ENCODE data around the gene KCNQ4.
A peak's percentile ranks its signal among the peaks of the same experiment; 100 is the strongest.

The KCNQ4 gene

GRCh38 chr1:40755067-40755466 is 28.5 kb upstream of the KCNQ4 start:
- DNase-seq = no peak

DNA sequence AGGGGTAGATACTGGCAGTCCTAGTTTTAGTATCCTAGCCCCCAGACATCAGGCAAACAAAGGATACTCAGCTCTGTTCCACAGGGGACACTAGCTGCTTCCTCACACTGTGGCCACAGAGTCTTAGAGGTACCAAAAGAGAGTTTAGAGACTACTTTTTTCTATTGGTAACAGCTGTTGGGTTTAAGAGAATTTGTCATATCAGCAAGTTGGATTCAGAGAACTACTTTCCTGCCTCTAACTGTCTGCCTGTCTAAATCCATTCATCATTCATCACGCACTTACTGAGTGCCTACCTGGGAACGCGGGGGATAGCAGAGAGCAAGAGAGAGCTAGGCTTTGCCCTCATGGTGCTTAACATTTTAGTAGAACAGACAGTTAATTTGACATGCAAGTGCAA is 27.1 kb upstream of the KCNQ4 start:
- no peak for DNase-seq

DNA sequence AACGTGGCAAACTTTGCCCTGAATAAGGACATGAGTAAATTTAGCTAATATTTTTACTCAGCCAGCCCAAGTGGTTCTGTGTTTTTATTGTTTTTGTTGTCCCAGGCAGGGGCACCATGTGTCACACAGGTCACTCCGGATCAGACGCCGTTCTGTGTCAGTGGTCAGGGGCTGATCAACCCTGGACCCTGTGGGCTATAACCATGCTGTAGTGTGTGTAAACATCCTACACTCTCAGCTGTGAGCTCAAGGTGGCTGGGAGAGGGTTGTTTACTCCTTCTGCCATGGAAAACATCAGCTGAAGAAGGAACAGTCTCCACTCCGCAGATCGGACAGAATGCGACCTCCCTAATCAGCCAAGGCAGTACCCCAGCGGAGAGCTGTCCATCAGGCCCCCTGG is 26.5 kb upstream of the KCNQ4 start:
- no peak for DNase-seq

DNA sequence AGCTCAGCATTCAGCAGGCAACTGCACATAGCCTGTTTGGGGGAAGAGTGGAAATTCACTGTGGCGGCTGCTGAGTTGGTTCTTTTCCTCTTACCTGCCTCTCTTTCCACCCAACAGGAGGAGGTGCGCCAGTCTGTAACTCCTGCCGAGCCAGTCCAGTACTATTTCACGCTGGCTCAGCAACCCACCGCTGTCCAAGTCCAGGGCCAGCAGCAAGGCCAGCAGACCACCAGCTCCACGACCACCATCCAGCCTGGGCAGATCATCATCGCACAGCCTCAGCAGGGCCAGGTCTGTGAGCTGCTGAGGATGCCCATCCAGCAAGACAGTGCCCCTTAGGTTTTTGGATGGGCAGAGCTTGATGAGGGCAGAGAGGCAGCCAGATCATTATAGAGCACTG is 25.6 kb upstream of the KCNQ4 start:
- DNase-seq = no peak

- no peak for DNase-seq
Measured at GRCh38 chr1:40758578-40759343, 24.8 kb upstream of the KCNQ4 start.

DNA sequence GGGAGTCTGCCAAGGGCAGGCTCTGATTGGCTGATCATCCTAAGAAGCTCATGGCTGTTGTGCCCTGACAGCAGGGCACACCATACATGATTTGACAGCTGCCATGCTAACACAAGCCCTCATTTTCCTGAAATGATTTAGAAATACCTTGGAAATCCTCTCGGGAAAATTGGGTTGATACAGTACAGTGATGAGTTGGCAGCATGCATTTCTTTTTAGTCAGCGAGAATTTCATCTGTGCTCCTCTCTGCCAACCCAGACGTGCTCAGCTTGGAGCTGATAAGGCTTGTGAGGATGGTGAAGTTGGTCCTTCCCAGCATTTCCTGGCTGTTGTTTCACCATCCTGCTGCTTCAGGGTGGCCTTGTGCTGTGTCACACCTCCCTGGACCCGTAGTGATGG is 22.6 kb upstream of the KCNQ4 start:
- no peak for DNase-seq

DNA sequence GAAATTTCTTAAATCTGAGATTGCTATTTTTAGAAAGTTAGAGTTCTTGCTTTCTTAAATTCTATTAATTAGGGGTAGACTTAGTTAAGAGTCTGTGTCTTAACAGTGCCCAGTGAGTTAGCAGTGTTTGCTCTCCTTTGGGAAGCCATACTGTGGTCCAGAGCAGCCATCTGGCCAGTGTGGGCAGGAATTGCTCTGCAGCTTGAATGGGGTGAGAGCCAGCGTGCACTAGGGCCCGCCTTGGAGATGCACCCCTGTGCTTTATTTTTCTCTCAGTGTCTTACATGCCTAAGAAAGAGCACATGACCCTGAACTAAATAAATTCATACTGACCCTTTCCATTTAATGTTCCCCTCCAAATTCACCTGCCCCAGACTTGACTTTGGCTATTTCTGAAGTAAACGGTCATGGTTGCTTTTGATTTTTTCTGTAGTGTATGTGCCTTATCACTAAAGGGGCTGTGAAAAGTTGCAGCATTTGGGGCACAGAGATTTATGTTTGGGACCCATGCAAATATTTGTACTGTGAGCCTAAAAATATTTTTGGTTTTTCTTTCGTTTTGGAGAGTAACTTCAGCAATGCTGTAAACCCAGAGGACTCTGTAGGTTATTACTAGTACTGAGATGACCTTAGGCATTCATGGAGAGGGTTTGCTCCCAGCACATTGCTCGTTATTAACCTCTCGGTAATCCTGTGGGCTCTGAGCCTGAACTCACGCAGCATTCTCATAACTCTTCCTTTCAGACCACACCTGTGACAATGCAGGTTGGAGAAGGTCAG is 21.3 kb upstream of the KCNQ4 start:
- no peak for DNase-seq

GRCh38 chr1:40763742-40764532 is 19.6 kb upstream of the KCNQ4 start:
- no peak for DNase-seq

DNA sequence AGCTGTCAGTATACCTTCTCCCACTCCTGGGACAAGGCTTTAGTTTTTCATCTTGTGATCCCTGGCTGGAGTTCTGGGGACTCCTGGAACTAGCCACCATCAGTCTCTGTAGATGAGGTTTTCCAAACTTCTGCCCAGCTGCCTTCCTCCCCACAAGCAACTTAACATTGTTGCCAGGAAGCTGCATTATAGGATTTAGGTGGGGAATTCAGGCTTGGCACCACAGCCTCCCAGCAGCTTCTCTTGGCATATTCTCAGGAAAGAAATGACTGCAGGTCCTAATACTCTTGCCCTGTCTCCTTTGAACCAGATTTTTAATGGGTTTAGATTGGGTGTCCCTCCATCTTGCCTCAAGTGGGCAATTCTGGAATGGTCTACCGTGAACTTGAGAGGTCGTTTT is 18.6 kb upstream of the KCNQ4 start:
- no peak for DNase-seq

GRCh38 chr1:40766017-40766416 is 17.6 kb upstream of the KCNQ4 start:
- no peak for DNase-seq

- no peak for DNase-seq
Measured at GRCh38 chr1:40766560-40766959, 17.0 kb upstream of the KCNQ4 start.

- DNase-seq = no peak
Measured at GRCh38 chr1:40768146-40768990, 15.2 kb upstream of the KCNQ4 start.

DNA sequence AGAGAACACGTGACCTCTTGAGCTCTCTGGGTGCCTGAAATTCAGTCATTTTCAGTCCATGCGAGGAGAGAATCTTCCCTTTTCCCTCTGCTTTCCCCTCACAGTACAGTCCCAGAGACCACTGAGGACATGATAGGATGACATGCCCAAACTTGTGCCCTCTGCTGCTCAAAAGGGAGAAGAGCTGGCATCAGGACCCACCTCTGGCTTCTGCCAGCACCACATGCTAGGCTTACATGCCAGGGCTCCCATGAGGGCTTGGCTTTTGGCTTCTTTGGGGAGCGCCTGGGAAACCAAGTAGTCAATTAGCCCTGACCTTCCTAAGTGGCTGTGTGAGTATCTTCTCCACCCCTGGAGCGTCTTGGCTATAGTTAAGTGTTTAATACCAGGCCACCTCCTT is 13.8 kb upstream of the KCNQ4 start:
- DNase-seq = no peak

DNA sequence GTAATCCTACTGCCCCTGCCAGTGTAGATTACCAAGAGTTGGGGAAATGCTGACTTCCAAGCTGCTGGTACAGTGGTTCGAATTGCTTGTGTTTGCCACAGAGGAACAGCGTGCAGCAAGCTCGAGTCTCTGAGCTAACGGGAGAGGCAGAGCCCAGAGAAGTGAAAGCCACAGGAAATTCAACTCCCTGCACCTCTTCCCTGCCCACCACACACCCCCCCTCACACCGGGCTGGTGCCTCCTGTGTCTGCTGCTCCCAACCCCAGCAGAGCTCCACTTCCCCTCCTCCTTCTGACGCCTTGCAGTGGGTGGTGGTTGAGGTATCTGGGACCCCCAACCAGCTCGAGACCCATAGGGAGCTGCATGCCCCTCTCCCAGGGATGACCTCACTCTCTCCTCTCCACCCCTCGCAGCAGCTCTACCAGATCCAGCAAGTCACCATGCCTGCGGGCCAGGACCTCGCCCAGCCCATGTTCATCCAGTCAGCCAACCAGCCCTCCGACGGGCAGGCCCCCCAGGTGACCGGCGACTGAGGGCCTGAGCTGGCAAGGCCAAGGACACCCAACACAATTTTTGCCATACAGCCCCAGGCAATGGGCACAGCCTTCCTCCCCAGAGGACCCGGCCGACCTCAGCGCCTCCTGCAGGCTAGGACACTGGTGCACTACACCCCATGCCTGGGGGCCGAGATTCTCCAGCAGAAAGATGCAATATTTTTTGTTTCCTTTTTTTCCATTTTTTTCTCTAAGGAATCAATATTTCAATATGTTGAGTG is 13.1 kb upstream of the KCNQ4 start:
- no peak for DNase-seq

DNA sequence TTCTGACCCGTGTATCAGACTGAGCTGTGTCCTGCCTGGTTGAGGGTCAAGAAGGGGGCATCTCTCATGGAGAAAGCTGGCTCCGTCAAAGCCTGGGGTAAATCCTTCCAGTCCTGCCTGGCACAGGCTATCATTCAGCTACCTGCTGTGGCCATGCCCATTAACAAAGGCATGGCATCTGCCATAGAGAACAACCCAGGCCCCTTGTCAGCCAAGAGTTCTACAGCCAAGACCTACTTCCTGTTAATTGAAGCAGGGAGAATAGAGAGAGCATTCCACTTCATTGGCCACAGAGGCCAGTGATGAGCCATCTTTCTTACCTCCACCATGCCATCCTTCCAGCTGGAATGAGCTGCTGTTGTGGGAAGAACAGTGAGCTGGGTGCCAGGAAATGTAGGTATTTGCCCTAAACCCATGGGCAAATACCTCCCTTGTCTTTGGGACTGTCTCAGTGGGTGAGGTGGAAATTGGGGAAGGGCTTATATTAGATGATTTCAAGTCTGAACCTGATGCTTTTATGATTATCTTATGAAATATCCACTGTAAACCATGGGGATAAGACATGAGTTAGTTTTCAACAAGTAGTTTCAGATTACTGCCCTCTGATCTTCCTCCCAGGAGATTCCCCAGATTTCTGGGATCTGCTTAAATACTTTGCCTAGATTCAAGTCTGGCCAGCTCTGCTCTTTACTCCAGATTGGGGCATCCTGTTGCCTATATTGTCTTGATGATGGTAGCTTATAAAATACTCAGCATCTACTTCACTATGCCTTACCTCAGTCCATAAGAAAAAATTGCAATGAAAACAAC is 11.2 kb upstream of the KCNQ4 start:
- no peak for DNase-seq

- no peak for DNase-seq
Measured at GRCh38 chr1:40773748-40774265, 9.8 kb upstream of the KCNQ4 start.

GRCh38 chr1:40774266-40774998 is 9.2 kb upstream of the KCNQ4 start:
- DNase-seq = peak; percentile 53

- DNase-seq = no peak
Measured at GRCh38 chr1:40776236-40777072, 7.1 kb upstream of the KCNQ4 start.
